Erythroblast (primary cell): ENCODE results near the gene PDZK1IP1.
A peak's percentile ranks its signal among the peaks of the same experiment; 100 is the strongest.
"Not testable (repeated sequence)": the region's sequence is repeated elsewhere in the genome, so short reads cannot be mapped to it uniquely, and the experiment has no call there.

ENCODE experiments used
- DNase-seq, 2 experiments: peaks; one replicate each; lab custom pipeline; 2025; lab: John Stamatoyannopoulos, UW
- GATA1 ChIP-seq: IDR thresholded peaks from 2 replicates; pipeline ENCODE4 v1.6.1; 2011; ENCODE audit warnings: low read depth, mild to moderate bottlenecking, control low read depth, low read length, moderate library complexity
- POLR2A ChIP-seq: IDR thresholded peaks from 2 replicates; pipeline ENCODE4 v1.6.1; 2011; ENCODE audit warnings: mild to moderate bottlenecking, low read length

The PDZK1IP1 gene

DNA sequence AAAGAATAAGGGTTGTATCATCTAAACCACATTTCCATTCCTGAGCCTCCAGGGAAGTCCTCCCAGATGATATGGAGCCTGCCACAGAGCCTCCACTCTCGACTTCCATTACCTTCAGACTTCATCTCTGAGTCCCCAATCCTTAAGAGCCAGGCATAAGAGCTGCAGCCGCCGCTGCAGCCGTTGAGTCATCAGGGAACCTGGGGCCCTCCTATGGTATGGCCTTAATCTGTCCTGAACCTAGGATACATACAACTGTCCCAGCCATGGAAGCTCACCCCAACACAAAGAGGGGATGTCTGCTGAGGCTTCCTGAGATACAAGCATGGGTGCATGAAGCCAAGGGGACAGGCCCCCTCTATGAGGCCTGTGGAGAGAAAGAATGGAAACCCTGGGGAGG is 25.9 kb upstream of the PDZK1IP1 start:
- no peak for DNase-seq
- peak; percentile 36 for TF ChIP-seq POLR2A
- no peak for TF ChIP-seq GATA1

DNA sequence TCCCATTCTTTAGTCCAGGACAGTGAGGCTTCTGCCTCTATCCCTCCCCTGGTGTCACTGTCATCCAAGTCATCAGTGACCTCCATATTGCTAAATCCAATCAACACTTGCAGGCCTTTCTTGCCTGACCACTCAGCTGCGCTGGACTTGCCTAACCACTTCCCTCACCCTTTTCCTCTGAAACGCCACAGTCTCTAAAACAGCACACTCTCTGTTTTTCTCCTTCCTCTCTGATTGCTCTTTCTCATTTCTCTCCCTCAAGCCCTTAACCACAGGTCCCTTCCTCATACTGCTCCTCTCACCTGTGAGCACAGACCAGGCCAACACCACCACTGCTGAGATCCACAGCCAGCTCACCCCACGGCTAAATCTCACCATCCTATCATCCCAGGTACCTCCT is 24.7 kb upstream of the PDZK1IP1 start:
- peak; percentile 32 for TF ChIP-seq POLR2A
- TF ChIP-seq GATA1: no peak
- peak in 1 of 2 experiments; percentile 51 for DNase-seq

DNA sequence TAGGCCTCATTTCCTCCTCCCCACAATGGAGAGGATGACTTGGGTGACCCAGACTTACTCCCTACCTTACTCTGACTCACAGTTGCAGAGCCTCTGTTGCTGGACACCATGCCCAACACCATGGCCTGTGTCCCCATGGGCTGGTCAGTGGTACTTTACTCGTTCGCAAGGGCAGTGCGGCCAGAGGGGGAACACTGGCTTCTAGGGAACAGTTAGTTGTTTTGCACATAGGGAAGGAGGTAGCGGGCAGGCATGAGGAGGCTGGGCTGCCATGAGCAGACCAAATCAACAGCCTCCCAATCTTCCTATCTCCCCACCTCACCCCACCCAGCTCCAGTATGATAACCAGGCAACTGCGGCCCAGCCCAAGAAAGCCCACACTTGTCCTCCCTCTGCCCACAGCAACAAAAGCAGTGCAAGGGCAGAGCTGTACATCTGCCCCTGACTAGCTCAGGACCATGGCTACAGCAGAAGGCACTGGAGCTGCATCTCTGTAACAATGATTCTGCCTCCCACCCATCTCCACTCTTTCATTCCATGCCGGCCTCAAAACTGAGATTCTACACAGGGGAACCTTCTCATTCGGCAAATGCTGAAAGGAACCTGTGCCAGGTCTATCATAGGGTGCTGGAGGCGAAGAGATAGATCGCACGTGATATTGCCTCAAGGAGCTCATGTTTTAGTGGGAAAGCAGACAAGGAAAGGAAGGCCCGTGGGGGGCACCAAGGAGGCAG is 23.6 kb upstream of the PDZK1IP1 start:
- DNase-seq: peak; percentile 80 to 91
- TF ChIP-seq POLR2A (peak; percentile 18), GATA1 (no peak)

DNA sequence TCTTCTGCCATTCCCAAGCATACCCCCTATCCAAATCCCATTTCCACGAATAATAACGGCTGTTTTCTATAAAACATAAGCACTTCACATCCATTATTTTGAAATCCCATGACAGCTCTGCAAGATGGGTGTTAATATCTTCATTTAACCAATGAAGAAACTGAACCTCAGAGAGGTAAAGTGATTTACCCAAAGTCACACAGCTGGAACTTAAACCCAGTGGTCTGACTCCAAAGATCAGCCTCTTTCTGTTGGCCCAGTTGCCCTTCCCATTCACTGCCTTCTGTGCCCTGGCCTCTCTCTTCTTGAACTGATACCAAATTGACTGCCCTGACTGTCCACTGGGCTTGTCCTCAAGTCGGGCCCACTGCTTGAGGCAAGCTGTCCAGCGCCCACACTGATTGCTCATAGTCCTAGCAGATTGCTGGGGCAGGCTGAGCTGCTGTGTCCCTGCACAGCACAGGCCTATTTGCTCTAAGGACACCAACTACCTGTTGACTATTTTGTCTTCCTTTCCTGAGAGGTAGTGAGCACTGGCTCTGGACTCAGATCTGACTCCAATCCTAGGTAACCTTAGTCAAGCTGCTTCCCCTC is 22.9 kb upstream of the PDZK1IP1 start:
- no peak for DNase-seq
- TF ChIP-seq POLR2A: no peak

DNA sequence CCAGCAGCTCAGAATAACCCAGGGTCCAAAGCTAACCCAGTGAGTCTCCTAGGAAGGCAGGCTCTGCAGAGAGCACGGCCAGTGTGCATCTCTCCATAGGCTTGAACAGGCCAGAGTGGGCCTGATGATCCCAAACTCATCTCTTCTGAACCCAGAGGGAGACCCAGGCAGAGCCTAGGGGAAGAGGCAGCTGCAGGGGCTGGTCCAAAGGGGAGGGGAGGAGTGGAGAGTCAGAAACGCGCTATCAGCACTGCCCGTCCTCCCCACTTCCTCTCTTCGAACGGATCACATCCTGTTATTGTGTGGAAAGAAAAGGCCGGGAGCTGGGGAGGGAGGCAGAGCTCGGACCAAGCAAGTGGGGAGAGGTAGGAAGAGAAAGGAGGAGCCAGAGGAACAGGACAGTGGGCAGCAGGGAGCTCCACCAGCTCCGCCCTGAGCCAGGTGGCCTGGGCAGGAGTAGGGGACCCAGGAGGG is 22.0 kb upstream of the PDZK1IP1 start:
- DNase-seq: no peak

DNA sequence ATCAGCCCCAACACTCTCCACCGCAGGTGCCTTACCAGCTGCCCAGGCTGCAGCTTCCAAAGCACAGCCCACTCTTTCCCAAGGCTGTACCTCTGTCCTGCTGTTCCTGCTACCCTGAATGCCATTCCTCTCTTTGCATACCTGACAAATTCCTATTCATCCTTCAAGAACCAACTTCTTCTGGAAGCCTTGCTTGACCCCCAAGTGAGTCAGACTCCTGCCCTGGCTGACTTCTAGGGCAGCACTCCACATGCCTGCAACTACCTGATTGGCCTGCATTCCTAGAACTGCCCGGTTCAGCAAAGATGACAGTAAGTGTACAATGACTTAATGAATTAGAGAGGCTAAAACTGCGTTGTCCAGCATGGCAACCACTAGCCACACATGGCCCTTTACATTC is 20.8 kb upstream of the PDZK1IP1 start:
- no peak for DNase-seq
- TF ChIP-seq POLR2A (no peak), GATA1 (no peak)

More for the DNA sequence above, 22.0 kb upstream of the PDZK1IP1 start:
- TF ChIP-seq GATA1 (no peak), POLR2A (no peak)

DNA sequence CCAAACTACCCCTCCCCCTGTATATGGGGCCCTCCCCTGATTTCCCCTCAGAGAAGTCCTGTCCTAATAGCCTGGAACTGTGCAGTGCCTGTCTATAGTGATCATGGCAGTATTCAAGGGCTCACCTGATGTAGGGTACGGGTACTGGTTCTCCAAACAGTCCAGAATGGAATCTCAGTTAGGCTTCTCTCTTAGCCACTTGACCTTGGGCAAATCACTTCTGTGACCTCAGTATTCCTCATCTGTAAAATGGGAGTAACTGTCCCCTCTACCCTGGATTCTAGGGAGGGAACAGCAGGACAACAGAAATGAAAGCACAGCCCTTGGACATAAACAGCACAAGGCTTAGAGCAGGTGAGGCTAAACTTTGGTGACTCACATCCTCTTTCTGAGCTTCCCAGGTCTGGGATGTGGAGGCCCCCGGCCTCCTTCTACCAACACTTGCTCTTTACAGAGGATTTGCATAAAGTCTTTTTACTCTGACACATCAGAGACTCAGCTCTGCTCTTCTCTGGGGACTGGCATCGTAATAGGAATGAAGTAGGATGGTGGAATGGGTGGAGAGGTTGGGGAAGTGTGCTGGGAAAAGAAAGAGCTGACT is 20.0 kb upstream of the PDZK1IP1 start:
- TF ChIP-seq GATA1 (no peak), POLR2A (no peak)
- no peak for DNase-seq

DNA sequence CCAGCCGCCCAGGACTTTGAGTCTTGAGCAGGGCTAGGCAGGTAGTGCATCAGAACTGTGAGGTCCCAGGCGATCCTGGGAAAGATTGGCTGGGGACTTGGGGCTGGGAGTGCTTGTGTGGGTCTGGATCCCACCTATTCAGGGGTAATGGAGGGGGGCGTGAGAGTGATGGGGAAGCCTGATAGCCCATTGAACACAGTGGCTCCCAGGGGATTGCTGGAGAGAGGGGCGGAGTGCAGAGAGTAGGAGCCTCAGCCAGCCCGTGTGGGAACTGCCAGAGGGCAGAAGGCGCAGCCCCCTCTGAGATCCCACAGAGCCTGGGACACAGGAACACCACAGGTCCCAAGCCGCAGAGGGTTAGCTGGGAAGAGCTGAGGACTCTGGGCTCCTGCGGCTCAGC is 19.3 kb upstream of the PDZK1IP1 start:
- TF ChIP-seq GATA1: no peak
- TF ChIP-seq POLR2A: no peak
- DNase-seq: no peak

DNA sequence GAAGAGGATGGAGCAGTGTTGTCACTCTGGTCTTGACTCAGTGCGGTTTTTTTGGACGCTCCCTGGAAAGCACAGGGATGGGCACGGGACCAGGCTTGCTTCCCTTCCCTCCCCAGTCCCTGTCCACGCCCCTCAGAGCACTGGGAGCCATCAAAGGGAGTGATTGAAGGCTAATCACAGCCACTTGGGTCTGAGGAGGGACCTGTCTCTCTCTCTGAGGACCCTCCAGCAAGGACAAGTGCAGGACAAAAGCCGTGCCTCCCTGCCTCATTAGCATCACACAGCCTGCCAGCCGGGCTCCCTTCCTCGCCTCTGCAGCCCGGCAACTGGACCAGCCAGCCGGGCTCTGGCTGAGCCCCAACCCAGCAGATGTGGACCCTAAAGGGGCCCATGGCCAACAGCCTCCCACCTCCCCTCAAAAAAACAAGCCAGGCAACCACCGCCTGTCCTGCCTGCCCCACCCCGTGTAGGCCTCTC is 18.6 kb upstream of the PDZK1IP1 start:
- TF ChIP-seq GATA1 (no peak), POLR2A (no peak)
- no peak for DNase-seq

DNA sequence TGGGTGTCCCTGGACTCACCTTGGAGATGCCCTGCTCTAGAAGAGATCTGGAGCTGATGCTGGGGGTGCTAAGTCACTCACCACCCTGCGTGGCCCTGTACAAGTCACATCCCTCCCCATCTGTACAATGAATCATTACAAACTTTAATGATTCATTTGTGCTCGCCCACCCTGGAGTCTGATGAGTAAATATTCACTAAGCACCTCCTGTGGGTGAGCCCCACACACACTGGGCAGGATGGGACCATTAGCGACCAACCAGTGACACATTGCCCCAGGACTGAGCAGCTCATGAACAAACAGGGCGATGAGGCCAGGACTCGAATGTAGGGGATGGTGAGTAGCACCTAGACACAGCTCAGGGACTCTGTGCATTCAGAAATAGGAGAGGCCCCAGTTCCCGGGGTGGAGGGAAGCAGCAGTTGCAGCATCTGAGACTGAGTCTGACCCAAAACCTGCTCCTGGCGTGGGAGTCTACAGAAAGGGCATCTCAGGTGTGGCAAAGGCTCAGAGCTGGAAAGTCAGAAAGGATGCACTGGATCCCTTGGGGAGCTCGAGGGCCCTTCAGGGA is 18.1 kb upstream of the PDZK1IP1 start:
- TF ChIP-seq POLR2A (no peak), GATA1 (no peak)
- DNase-seq: no peak

DNA sequence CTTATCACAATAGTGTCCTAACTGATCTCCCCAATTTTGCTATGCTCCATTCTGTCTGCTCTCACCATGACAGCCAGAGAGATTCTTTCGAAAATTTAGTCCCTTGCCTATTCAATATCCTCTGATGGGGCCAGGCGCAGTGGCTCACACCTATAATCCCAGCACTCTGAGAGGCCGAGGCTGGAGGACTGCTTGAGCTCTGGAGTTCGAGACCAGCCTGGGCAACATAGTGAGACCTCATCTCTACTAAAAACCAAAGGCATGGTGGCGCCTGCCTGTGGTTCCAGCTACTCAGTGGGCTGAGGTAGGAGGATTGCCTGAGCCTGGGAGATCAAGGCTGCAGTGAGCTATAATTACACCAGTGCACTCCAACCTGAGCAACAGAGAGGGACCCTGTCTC is 16.1 kb upstream of the PDZK1IP1 start:
- TF ChIP-seq POLR2A: no peak
- no peak for TF ChIP-seq GATA1
- DNase-seq: no peak

DNA sequence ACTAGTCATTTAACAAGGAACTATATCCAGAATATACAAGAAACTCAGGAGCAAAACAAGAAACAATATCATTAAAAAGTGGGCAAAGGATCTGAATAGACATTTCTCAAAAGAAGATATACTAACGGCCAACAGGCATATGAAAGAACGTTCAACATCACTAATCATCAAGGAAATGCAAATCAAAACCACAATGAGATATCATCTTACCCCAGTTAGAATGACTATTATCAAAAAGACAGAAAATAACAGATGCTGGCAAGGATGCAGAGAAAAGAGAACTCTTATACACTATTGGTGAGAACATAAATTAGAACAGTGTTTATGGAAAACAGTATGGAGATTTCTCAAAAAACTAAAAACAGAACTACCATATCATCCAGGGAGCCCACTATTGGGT is 13.7 kb upstream of the PDZK1IP1 start:
- not testable (repeated sequence) for DNase-seq

DNA sequence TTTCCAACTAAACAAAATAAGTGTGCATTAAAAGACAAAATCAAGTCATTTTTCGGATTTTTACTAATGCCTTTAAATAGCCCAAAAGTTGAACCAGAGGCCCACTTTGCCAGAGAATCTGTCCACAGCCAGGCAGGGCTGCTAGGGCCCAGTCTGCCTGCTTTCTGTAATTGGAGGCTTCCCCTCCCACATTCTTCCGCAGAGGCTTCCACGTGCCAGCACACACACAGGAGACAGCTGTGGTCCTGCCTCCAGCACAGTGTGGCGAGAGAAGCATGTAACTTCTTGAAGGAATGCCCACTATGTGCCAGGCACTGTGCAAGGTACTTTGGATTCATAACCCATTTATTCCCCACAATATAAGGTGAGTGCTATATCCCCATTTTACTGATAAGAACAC is 11.3 kb upstream of the PDZK1IP1 start:
- TF ChIP-seq POLR2A (no peak), GATA1 (no peak)
- DNase-seq: no peak

DNA sequence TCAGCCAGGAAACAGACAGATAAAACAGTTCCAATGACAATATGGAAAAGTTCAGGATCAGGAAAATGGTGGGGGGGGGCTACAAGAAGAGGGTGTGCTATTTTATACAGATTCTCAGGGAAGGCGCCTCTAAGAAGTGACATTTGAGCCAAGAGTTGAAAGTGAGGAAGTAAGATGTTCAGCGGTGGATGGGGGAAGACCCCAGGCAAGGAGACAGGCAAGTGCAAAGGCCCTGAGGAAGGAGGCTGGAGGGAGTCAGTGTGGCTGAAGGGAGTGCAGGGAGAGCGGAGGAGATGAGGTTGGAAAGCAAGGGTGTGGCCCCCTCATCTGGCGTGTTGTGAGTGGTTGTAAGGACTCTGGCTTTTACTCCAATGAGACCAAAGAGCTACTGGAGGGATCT is 8.4 kb upstream of the PDZK1IP1 start:
- DNase-seq: no peak
- TF ChIP-seq POLR2A: no peak
